Choroid plexus epithelial cell (primary cell): Measurements from ENCODE around the gene C6orf47.

Experiments
- DNase-seq: peaks from one replicate; pipeline ENCODE4 v3.0.0-alpha.2; 2010; ENCODE audit warnings: low read depth
- H3K4me3 ChIP-seq: 2 replicates; pipeline ENCODE4 v1.5.1; 2011; ENCODE audit warnings: low read depth, mild to moderate bottlenecking, control low read depth, low read length, moderate library complexity
- TF ChIP-seq, protein P1 (sequence below): conservative IDR thresholded peaks from 2 replicates; pipeline ENCODE4 v1.5.1; 2011; ENCODE audit warnings: low read depth, mild to moderate bottlenecking, control low read depth, inconsistent platforms, low read length, moderate library complexity

The C6orf47 gene

DNA sequence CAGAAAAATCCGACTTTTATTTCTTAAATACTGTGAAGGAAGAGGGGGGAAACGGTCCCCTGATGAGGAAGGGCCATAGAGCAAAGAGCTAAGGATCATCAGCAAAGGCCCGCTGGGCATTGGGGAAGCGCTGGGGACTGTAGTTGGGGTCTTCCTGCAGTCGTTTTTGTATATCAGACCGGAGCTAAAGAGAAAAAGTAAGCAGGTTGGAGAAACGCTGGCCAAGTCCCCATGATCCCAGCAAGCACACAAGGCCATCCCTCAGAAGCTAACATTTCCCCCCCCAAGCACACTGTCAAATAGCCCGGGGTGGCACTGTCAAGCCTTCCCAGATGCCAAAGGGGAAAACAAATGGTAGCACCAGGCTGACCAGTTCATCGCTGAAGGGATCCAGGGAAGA lies 21.5 kb downstream of the C6orf47 start:
- TF ChIP-seq, protein P1, sequence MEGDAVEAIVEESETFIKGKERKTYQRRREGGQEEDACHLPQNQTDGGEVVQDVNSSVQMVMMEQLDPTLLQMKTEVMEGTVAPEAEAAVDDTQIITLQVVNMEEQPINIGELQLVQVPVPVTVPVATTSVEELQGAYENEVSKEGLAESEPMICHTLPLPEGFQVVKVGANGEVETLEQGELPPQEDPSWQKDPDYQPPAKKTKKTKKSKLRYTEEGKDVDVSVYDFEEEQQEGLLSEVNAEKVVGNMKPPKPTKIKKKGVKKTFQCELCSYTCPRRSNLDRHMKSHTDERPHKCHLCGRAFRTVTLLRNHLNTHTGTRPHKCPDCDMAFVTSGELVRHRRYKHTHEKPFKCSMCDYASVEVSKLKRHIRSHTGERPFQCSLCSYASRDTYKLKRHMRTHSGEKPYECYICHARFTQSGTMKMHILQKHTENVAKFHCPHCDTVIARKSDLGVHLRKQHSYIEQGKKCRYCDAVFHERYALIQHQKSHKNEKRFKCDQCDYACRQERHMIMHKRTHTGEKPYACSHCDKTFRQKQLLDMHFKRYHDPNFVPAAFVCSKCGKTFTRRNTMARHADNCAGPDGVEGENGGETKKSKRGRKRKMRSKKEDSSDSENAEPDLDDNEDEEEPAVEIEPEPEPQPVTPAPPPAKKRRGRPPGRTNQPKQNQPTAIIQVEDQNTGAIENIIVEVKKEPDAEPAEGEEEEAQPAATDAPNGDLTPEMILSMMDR, result no peak
- H3K4me3 ChIP-seq, result no peak overlapping the region
- no peak for DNase-seq

DNA sequence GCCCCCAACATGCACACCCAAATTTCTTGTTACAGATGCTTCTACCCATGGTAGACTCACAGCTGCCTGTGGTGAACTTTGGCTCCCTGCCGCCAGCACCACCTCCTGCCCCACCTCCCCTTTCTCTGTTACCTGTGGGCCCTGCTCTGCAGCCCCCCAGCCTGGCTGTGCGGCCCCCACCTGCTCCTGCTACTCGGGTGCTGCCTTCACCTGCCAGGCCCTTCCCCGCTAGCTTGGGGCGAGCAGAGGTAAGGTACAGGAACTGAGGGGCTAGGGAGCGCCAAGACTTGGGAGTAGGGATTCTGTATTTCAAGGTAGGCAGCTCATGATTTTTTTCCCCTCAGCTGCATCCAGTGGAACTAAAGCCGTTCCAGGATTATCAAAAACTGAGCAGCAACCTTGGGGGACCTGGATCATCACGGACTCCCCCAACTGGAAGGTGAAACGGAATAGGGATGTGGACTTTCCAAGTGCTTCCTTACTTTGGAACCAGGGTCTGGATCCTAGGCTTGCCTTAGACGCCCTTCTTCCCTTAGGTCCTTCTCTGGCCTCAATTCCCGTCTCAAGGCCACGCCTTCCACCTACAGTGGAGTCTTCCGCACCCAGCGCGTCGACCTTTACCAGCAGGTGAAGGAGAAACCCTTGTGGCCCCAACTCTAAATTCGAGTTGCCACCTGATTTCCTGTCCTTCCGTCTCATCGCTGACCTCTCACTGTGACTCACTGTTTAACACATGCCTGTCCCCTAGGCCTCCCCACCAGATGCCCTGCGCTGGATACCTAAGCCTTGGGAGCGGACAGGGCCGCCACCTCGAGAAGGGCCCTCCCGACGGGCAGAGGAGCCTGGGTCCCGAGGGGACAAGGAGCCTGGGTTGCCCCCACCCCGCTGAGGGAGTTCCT lies 23.6 kb downstream of the C6orf47 start:
- no peak for DNase-seq
- no peak overlapping the region for H3K4me3 ChIP-seq
- TF ChIP-seq, protein P1, result no peak

DNA sequence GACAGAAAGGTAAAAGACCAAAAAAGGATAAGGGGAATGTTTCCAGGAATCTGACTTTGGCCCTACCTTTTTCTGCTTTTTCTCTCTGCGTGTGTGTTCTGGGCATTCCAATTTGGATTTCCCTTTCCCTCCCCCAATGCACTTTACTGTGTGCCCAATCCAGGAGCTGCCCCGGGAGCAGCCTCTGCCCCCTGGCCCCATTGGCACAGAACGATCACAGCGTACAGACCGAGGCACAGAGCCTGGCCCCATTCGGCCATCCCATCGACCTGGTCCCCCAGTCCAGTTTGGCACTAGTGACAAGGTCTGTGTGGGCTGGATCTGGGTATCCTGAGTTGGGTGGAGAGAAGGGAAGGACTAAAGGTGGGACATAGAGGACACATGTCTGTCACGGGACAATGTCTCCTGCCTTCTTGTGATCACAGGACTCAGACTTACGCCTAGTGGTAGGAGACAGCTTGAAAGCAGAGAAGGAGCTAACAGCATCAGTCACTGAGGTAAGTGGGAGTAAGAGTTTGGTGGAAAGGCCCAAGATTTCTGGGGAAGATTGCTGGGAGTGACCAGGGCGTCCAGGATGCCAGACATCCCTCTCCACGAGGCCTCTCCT lies 25.5 kb downstream of the C6orf47 start:
- TF ChIP-seq, protein P1, result no peak
- no peak overlapping the region for H3K4me3 ChIP-seq
- no peak for DNase-seq

DNA sequence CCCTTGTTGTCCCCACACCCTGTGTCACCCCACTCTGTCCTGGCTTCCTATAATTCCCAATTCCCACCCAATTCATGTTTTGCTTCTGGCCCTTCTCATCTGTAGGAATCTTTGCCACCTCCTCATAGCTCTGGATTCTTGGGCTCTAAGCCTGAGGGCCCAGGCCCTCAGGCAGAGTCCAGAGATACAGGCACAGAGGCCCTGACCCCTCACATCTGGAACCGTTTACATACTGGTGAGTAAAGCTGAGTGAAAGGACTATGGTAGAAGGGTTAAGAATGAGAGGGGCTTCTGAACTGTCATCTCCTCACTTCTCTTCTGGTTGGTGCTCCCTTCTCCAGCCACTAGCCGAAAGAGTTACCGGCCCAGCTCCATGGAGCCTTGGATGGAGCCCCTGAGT lies 26.4 kb downstream of the C6orf47 start:
- DNase-seq, result no peak
- TF ChIP-seq, protein P1, result no peak
- H3K4me3 ChIP-seq, result no peak overlapping the region

DNA sequence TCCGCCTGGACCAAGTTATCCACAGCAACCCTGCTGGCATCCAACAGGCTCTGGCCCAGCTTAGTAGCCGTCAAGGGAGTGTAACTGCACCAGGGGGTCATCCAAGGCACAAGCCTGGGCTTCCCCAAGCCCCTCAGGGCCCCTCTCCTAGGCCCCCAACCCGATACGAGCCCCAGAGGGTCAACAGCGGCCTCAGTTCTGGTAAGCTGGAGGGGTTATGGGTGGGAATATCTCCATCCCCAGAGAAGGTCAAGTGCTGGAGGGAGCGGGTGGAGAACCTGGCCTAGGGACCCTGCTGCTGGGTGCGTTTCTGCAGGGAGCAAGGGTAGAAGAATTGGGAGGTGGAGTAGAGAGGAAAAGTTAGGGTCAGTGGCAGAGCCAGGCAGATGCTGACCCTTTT lies 27.1 kb downstream of the C6orf47 start:
- TF ChIP-seq, protein P1, result no peak
- no peak for DNase-seq
- no peak overlapping the region for H3K4me3 ChIP-seq

DNA sequence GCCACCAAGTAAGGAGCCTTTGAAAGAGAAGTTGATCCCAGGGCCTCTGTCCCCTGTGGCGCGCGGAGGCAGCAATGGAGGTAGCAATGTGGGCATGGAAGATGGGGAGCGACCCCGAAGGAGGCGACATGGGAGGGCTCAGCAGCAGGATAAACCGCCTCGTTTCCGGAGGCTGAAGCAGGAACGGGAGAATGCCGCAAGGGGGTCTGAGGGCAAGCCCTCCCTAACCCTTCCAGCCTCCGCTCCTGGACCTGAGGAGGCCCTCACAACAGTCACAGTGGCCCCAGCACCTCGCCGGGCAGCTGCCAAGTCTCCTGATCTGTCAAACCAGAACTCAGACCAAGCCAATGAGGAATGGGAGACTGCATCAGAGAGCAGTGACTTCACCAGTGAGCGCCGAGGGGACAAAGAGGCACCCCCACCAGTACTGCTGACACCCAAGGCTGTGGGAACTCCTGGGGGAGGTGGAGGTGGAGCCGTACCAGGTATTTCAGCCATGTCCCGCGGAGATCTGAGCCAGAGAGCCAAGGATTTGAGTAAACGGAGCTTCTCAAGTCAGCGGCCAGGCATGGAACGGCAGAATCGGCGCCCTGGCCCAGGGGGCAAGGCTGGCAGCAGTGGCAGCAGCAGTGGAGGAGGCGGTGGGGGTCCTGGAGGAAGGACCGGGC lies 28.2 kb downstream of the C6orf47 start:
- no peak for DNase-seq
- TF ChIP-seq, protein P1, result no peak
- H3K4me3 ChIP-seq, result no peak overlapping the region
